ENCODE data around the gene WWC1. TPM values are rescaled to one million over a fixed set of nuclear protein-coding genes. Genes with fewer than 3 reads are reported as not detected.
A peak's percentile ranks its signal among the peaks of the same experiment; 100 is the strongest.

The WWC1 gene
- total RNA-seq, 1 experiment from 2014 or later, result 29.4 TPM

GRCh38 chr5:168375214-168375613 lies 83.8 kb downstream of the WWC1 start:
- TF ChIP-seq TCF7L2 (IDR thresholded peaks at IDR 0.05; ENCODE audit: low read depth, low read length) (no peak), SIN3A (IDR thresholded peaks at IDR 0.05; ENCODE audit: borderline replicate concordance, insufficient read depth, low read depth, low read length) (no peak), CTCF (IDR thresholded peaks at IDR 0.05) (no peak), POLR2AphosphoS5 (IDR thresholded peaks at IDR 0.05; ENCODE audit: low read depth, low read length) (no peak), REST (IDR thresholded peaks at IDR 0.05; ENCODE audit: insufficient read depth in 1 of 2, low read depth in 2 of 2, low read length in 1 of 2) (no peak)
- no peaks in the 10 kb centered on the region for H3K36me3 ChIP-seq (ENCODE audit: control insufficient read depth, insufficient read depth, low read length)
- no peaks in the 10 kb centered on the region for H3K9me3 ChIP-seq (ENCODE audit: control insufficient read depth, insufficient read depth, low read depth, low read length)
- no peaks in the 10 kb centered on the region for H3K27me3 ChIP-seq (ENCODE audit: control insufficient read depth, insufficient read depth, low read length)
- no peak overlapping the region for H3K27ac ChIP-seq (ENCODE audit: low read length)
- in situ Hi-C loops (cut with HindIII; ENCODE audit: low pct_unique_long_range_greater_than_20kb, low sequenced_read_pairs), result no loop called here
- no peak overlapping the region for H3K4me3 ChIP-seq (ENCODE audit: low read depth in 2 of 2, low read length in 2 of 2)
- TSS peak; percentile 77 for BruUV-seq (replicated peaks)
- ChIA-PET CTCF (interaction anchor here (0.6 kb wide), 1 partner anchor 98 kb away, joined by 4 read pairs; no protein-coding TSS in a partner anchor), POLR2A (no interaction called here)
- intact Hi-C loops (cut with micrococcal nuclease; ENCODE audit: unreplicated experiment), result no loop called here
- H3K4me1 ChIP-seq (ENCODE audit: control insufficient read depth, insufficient read depth, low read length), result no peaks in the 10 kb centered on the region
- no peak for ATAC-seq
- DNase-seq (ENCODE audit: low read depth, low spot score), result no peak

GRCh38 chr5:168377525-168377924 lies 86.1 kb downstream of the WWC1 start:
- Histone ChIP-seq H3K27me3 (ENCODE audit: control insufficient read depth, insufficient read depth, low read length) (no peaks in the 10 kb centered on the region), H3K9me3 (ENCODE audit: control insufficient read depth, insufficient read depth, low read depth, low read length) (no peaks in the 10 kb centered on the region), H3K4me1 (ENCODE audit: control insufficient read depth, insufficient read depth, low read length) (no peaks in the 10 kb centered on the region), H3K36me3 (ENCODE audit: control insufficient read depth, insufficient read depth, low read length) (no peaks in the 10 kb centered on the region), H3K4me3 (ENCODE audit: low read depth in 2 of 2, low read length in 2 of 2) (no peak overlapping the region), H3K27ac (ENCODE audit: low read length) (no peak overlapping the region)
- intact Hi-C loops (cut with micrococcal nuclease; ENCODE audit: unreplicated experiment) (no loop called here), in situ Hi-C loops (cut with HindIII; ENCODE audit: low pct_unique_long_range_greater_than_20kb, low sequenced_read_pairs) (no loop called here)
- DNase-seq (ENCODE audit: low read depth, low spot score) (no peak), ATAC-seq (no peak)
- ChIA-PET CTCF (no interaction called here), POLR2A (no interaction called here)
- no TSS peak for BruUV-seq (replicated peaks)
- TF ChIP-seq CTCF (IDR thresholded peaks at IDR 0.05) (no peak), REST (IDR thresholded peaks at IDR 0.05; ENCODE audit: insufficient read depth in 1 of 2, low read depth in 2 of 2, low read length in 1 of 2) (no peak)

All from Panc1 (cell line).